C4-2B (cell line): ENCODE measurements around the gene MTHFD2L.
"Not testable (repeated sequence)": the region's sequence is repeated elsewhere in the genome, so short reads cannot be mapped to it uniquely, and the experiment has no call there.

Source experiments
- H3K27ac ChIP-seq: fragments of 450-650 bp; 2 replicates; pipeline ENCODE4 v1.5.1; 2017
- CTCF ChIP-seq: fragments of 450-650 bp; conservative IDR thresholded peaks from 2 replicates; pipeline ENCODE4 v1.5.1; 2017; ENCODE audit warnings: mild to moderate bottlenecking
- ZFX ChIP-seq: fragments of 450-650 bp; IDR thresholded peaks from 2 replicates; pipeline ENCODE4 v1.6.1; 2017

The MTHFD2L gene

DNA sequence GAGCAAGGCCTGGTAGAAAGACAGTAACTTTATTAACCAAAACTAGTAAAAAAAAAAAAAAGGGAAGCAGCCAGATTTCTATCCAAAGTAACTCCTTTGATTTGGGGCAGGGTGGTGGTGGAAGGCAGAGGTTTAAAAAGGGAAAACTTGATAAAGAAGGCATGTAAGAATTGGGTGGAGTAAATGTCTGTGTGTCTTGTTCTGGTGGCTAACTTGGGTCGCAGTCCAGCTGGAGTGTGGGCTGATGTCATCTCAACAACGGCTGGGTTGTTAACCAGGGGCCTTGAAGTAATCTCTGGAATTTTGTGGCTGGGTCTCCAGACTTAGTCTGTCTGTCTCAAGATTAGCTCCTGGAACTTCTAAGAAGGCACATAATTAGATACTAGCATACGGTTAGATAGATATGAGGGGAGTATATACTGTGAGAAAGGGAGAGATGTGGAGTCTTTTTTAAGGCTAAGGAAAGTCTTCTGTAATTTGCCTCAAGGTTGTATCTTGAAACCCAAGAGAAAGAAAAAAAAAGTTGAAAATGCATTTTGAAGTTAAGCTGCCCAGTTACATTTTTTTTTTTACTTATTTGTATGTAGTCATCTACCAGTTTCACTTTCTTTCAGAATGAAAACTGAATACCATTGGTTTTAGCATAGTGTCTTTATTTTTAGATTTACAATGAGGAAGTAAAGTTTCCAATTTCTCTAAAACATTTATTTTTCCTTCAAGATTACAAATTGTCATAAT is 48.3 kb downstream of the MTHFD2L start:
- no peak for TF ChIP-seq ZFX
- TF ChIP-seq CTCF, result no peak
- no peak overlapping the region for H3K27ac ChIP-seq

GRCh38 chr4:74214457-74215159 is 56.7 kb downstream of the MTHFD2L start:
- H3K27ac ChIP-seq, result not testable (repeated sequence)

GRCh38 chr4:74215236-74215635 is 57.3 kb downstream of the MTHFD2L start:
- not testable (repeated sequence) for H3K27ac ChIP-seq

DNA sequence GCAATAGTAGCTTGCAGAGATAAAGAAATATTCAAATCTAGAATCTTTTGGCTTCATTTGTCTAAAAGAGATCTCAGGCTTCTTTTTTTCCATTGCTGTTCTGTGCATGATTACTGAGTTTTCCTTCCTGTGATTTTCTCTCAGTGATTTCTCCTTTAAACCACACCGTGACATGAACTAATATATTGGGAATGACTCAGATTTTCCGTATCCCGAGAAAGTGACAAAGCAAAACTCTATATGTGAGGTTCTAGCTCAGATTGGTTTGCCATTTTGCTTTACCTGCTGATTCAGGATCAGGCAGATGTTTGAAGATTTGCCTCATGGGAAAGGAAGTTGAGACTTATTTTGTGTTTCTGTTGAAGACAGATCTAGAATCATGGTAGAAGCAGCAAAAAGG is 59.4 kb downstream of the MTHFD2L start:
- TF ChIP-seq ZFX (no peak), CTCF (no peak)
- no peak overlapping the region for H3K27ac ChIP-seq

GRCh38 chr4:74218201-74218600 is 60.3 kb downstream of the MTHFD2L start:
- no peak overlapping the region for H3K27ac ChIP-seq
- TF ChIP-seq ZFX, result no peak
- no peak for TF ChIP-seq CTCF

DNA sequence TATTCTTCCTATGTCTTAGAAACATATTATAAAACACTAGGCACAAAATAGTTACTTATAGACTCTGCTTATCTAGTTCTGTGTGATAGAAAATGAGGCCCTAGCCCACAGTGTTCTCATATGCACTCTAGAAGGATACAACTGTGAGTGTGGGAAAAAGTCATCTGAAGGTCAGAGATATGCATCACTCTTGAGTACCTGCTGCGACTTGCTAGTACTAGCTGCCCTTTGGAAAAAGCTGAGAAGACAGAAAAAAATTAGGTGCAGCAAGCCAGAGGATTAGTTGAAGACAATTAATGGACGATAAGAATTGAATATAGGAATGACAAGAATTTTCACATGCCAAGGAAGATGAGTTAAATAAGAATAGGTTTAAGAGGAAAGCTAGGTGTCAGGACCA is 61.3 kb downstream of the MTHFD2L start:
- no peak for TF ChIP-seq ZFX
- TF ChIP-seq CTCF, result no peak
- no peak overlapping the region for H3K27ac ChIP-seq

GRCh38 chr4:74223098-74223497 is 65.2 kb downstream of the MTHFD2L start:
- no peak for TF ChIP-seq ZFX
- no peak for TF ChIP-seq CTCF
- no peak overlapping the region for H3K27ac ChIP-seq

DNA sequence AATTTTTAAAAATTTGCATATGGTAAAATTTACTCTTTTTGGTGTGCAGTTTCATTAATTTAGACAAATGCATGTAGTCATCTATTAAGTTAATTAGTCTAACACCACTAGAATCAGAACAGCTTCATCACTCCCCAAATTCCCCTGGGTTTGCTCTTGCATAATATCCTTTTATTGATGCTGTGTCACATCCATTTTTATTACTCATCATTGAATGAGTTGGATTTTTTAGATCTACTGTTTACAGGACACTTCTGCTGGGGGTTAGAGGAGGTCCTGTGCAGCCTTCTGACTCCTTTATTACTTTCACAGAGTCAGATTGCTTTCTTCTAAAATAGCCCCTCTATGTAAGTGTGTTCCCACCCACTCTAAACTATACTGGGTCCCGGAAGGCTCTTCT is 65.9 kb downstream of the MTHFD2L start:
- no peak overlapping the region for H3K27ac ChIP-seq
- TF ChIP-seq CTCF (no peak), ZFX (no peak)
